GM12864 (cell line): Measurements from ENCODE around the gene ASTN1.

Source experiments
- DNase-seq: peaks from one replicate; pipeline ENCODE4 v3.0.0-alpha.2; 2011; ENCODE audit warnings: low read depth
- H3K4me3 ChIP-seq: 2 replicates; pipeline ENCODE4 v1.5.1; 2011; ENCODE audit warnings: mild to moderate bottlenecking, low read depth, low read length, control low read depth
- CTCF ChIP-seq: IDR thresholded peaks from 2 replicates; pipeline ENCODE4 v1.5.1; 2011; ENCODE audit warnings: low read depth, mild to moderate bottlenecking, moderate library complexity, low read length, control low read depth, inconsistent platforms; ENCODE audit errors: missing control alignments

Gene ASTN1

GRCh38 chr1:177174921-177175634 is 10.6 kb upstream of the ASTN1 start:
- TF ChIP-seq CTCF = no peak
- no peak overlapping the region for H3K4me3 ChIP-seq
- no peak for DNase-seq

GRCh38 chr1:177173976-177174375 is 9.5 kb upstream of the ASTN1 start:
- no peak for DNase-seq
- TF ChIP-seq CTCF = no peak
- no peak overlapping the region for H3K4me3 ChIP-seq

GRCh38 chr1:177172866-177173265 is 8.4 kb upstream of the ASTN1 start:
- no peak for TF ChIP-seq CTCF
- no peak for DNase-seq
- no peak overlapping the region for H3K4me3 ChIP-seq

- no peak overlapping the region for H3K4me3 ChIP-seq
- no peak for DNase-seq
- TF ChIP-seq CTCF = no peak
Measured at GRCh38 chr1:177172272-177172671, 7.8 kb upstream of the ASTN1 start.

DNA sequence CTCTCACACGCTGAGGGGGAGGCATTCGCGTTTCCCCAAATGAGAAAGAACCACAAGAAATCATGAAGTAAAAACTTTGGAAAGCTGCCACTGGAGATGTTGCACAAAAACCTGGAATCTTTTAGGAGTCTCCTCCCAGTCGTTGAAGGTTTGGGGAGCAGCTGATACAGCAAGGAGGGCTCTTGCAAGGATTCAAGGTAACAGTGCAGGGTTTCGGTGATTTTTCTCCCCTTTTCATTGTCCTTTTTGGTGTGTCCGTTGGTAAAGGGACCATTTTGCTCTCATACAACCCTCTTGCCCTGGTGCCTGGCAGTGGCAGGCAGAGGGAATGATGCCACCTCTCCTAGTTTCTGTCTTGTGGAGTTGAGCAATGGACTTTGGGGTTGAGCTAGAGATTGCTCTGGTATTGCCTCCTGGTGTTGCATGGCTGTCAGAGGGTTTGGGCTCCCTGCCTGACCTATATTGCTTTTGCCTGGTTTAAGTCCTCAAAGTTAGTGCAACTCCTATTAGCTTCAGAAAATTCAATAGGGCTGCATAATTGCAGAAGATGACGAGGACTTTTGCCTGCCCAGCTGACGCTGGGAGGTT is 7.1 kb upstream of the ASTN1 start:
- DNase-seq = no peak
- TF ChIP-seq CTCF = no peak
- H3K4me3 ChIP-seq = no peak overlapping the region

GRCh38 chr1:177170756-177171535 is 6.4 kb upstream of the ASTN1 start, which contains the start of gene BRINP2:
TSS of gene BRINP2 (plus strand) at chr1:177170958. CDS start at chr1:177229877, 58,919 bp downstream.
- no peak for DNase-seq
- H3K4me3 ChIP-seq = peak within 1 kb of the TSS; percentile 16; the same call in 1 of the 2 replicates
- TF ChIP-seq CTCF = no peak
